Posterior vena cava (tissue), 2 donors: Measurements from ENCODE around the gene NUP93. TPM values are rescaled to one million over a fixed set of nuclear protein-coding genes. Genes with fewer than 3 reads are reported as not detected.
"Not testable (repeated sequence)": the region's sequence is repeated elsewhere in the genome, so short reads cannot be mapped to it uniquely, and the experiment has no call there.

Experiments
- DNase-seq: peaks from one replicate; pipeline ENCODE4 v3.0.0-alpha.2; 2020; ENCODE audit warnings: low spot score
- intact Hi-C, 2 donors: fragments of 100-400 bp; cut with DNase I; formaldehyde crosslinking; loops; one replicate each; pipeline versions ENCODE4 v1.14.1 to v1.14.2; 2022 to 2023
- total RNA-seq, 2 donors: library from RNA; stranded (reverse); fragmentation: NEBNext Ultra II Directional; extraction: Animal tissue kit (Norgen Biotek cat#: 25700); gene quantifications; one replicate each; pipeline ENCODE4 v1.2.1, GENCODE V29; 2021
- donor health status: DM: yes; HTN: yes; CAD: no.
- donor health status: DM: yes; HTN: yes; CAD: no.

Gene NUP93
- total RNA-seq, 2 donors from 2014 or later: 42.8 to 54.7 TPM

- DNase-seq: no peak
- intact Hi-C loops: no loop called here
Measured at GRCh38 chr16:56797861-56798260, 67.9 kb downstream of the NUP93 start.

GRCh38 chr16:56798955-56799354, 69.0 kb downstream of the NUP93 start:
- no peak for DNase-seq
- intact Hi-C loops: no loop called here

GRCh38 chr16:56800355-56800754, 70.4 kb downstream of the NUP93 start:
- intact Hi-C loops: no loop called here

GRCh38 chr16:56801762-56802161, 71.8 kb downstream of the NUP93 start:
- intact Hi-C loops: no loop called here
- no peak for DNase-seq

More at GRCh38 chr16:56800355-56800754, 70.4 kb downstream of the NUP93 start:
- no peak for DNase-seq

- intact Hi-C loops: no loop called here
- no peak for DNase-seq
Measured at GRCh38 chr16:56807011-56807675, 77.2 kb downstream of the NUP93 start.

- intact Hi-C loops: not testable (repeated sequence)
Measured at GRCh38 chr16:56807676-56808067, 77.7 kb downstream of the NUP93 start.

GRCh38 chr16:56810954-56811353, 81.0 kb downstream of the NUP93 start:
- intact Hi-C loops: no loop called here
- DNase-seq: no peak

More at GRCh38 chr16:56807676-56808067, 77.7 kb downstream of the NUP93 start:
- DNase-seq: not testable (repeated sequence)

GRCh38 chr16:56811602-56812001, 81.7 kb downstream of the NUP93 start:
- DNase-seq, intact Hi-C loops: not testable (repeated sequence)

- no peak for DNase-seq
- intact Hi-C loops: no loop called here
Measured at GRCh38 chr16:56812884-56813283, 83.0 kb downstream of the NUP93 start.

GRCh38 chr16:56814537-56815432, 84.9 kb downstream of the NUP93 start:
- intact Hi-C loops: no loop called here
- no peak for DNase-seq

- no peak for DNase-seq
- intact Hi-C loops: no loop called here
Measured at GRCh38 chr16:56815721-56816120, 85.8 kb downstream of the NUP93 start.

- DNase-seq: no peak
- intact Hi-C loops: no loop called here
Measured at GRCh38 chr16:56817056-56817455, 87.1 kb downstream of the NUP93 start.

- DNase-seq: no peak
- intact Hi-C loops: no loop called here
Measured at GRCh38 chr16:56817938-56818337, 88.0 kb downstream of the NUP93 start.

GRCh38 chr16:56823081-56823733, 93.3 kb downstream of the NUP93 start:
- intact Hi-C loops: no loop called here
- no peak for DNase-seq

- DNase-seq: no peak
Measured at GRCh38 chr16:56824331-56824730, 94.4 kb downstream of the NUP93 start.

GRCh38 chr16:56824804-56825203, 94.9 kb downstream of the NUP93 start:
- intact Hi-C loops: no loop called here
- no peak for DNase-seq

More at GRCh38 chr16:56824331-56824730, 94.4 kb downstream of the NUP93 start:
- intact Hi-C loops: no loop called here

- intact Hi-C loops: no loop called here
- no peak for DNase-seq
Measured at GRCh38 chr16:56825826-56826225, 95.9 kb downstream of the NUP93 start.

- intact Hi-C loops: no loop called here
Measured at GRCh38 chr16:56828647-56829046, 98.7 kb downstream of the NUP93 start.

GRCh38 chr16:56830669-56831068, 100.7 kb downstream of the NUP93 start:
- DNase-seq: no peak
- intact Hi-C loops: no loop called here

More at GRCh38 chr16:56828647-56829046, 98.7 kb downstream of the NUP93 start:
- no peak for DNase-seq

GRCh38 chr16:56832768-56833167, 102.8 kb downstream of the NUP93 start:
- intact Hi-C loops: no loop called here

More at GRCh38 chr16:56832768-56833167, 102.8 kb downstream of the NUP93 start:
- no peak for DNase-seq
